NK-92 (cell line): ENCODE results near the gene CDKL5.

Experiments
- DNase-seq: peaks from one replicate; lab custom pipeline; 2025; ENCODE audit not compliant: unreplicated experiment; lab: John Stamatoyannopoulos, UW

Gene CDKL5

DNA sequence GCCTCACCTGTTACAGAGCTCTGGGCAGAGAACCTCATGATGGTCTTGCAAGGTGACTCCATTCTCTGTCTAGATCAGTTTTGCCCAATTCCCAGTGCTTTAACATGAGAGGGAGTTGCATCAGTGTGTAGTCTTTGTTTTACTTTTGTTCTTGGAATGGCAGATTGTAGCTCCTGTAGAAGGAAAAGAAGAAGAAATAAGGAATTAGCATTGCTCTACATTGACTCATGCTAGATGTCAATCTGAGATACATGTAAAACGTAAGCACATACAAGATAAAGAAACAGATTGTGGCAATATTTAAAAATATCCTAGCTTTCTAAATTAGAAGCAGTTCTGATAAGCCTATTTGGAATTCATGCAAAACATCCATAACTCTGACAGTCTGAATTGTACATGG is 266.0 kb downstream of the CDKL5 start:
- DNase-seq: no peak

DNA sequence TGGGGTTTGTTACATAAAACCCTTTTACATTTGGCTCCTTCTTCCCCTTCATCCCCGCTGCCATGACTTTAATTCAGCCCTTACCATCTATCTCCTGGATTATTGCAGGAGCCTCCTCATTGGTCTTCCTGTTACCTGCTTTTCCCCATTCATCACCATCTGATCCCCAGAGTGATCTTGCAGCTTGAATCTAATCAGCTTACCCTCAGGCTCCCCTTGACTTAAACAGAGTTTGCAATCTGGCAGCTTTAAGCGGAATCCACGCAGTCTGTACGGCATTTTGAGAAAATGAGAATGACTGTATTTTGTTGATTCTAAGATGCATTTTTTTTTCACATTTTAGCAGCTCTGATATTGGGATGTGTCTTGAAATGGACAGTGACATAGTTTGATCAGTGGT is 267.1 kb downstream of the CDKL5 start:
- no peak for DNase-seq

DNA sequence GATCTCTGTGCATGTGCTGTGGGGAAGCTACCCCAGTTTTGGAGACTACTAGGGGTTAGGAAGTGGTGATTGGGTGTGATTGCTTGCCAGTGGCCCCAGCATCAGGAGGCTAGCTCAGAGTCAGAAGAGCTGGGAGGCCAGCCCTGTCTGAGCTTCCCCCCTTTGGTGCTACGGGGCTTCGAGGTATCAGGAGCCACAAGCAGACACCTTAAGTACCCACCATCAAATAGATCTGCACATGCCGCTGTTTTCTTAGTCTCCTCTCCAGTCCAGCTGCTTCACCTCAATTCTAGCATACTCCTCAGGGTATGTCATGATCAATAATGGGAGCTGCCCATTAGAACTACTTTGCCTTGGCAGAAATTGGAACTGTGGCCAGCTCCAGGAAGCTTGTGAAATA is 271.2 kb downstream of the CDKL5 start:
- no peak for DNase-seq

DNA sequence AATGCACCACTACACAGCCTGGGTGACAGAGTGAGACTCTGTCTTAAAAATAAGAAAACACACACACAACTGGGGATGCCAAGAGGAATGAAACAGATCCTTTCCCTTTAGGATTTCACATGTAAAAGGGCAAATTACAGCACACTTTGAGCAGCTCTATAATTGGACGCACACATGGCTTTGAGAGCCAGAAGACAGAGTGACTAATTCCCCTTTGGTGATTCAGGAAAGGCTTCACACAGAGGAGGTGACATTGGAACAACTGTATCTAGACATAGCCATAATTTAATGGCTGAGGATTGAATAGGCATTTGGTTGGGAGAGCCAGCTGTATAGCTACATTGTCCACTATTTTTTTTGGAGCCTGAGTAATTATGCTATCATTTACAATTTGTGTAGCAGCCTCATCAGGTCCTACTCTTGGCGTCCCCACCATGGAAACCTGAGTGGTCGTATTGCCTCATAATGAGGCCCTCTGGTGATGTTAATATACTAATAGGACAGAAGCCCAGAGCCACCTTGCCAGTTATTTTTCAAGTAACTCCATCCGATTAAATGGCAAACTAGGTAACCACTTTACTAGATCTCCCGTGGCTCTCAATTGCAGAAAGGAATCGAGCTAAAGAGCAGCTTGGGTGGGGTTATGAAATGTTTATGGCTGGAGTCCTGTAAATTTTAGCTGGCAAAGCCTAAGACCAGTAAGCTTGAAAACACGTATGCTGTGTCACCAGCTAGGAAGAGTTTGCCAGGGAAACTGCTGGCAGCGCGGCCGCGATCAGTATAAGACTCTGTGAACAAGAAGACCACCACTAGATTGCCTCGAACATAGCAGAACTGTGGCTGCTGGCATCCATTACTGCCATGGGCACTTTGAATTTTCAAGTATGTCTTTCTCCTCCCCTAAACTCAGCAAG is 273.6 kb downstream of the CDKL5 start:
- no peak for DNase-seq

DNA sequence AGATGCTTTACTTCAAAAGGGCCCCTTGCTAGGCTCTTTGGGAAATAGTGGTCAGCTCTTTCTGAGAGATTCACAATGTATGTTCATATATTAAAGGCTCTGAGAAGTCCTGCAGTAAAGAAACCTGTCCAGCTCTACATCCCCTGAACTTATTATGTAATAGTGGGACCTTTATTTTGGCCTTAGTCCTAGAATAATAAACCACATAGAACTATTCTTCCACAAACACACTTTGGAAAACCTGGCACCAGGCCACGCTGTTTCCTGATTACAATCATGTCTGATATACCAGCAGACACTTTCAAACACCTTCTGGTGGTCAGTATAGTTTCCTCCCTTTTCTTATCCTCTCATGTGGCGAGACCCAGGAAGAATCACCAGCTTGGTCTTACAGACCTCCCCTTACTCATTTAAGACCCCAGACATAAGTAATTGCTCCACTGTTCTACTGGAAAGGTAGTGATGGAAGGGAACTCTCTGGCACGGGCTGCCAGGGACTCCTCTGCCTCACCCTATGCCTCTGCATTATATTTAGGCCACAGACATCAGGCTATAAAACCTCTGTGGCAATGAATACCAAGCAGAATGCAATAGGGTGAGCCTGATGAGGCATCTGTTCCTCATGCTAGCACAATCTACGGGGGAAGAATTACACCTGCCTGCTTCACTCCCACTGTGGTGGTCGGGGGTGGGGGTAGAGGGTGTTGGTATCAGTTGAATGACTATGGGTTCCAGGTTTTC is 276.4 kb downstream of the CDKL5 start:
- DNase-seq: no peak

DNA sequence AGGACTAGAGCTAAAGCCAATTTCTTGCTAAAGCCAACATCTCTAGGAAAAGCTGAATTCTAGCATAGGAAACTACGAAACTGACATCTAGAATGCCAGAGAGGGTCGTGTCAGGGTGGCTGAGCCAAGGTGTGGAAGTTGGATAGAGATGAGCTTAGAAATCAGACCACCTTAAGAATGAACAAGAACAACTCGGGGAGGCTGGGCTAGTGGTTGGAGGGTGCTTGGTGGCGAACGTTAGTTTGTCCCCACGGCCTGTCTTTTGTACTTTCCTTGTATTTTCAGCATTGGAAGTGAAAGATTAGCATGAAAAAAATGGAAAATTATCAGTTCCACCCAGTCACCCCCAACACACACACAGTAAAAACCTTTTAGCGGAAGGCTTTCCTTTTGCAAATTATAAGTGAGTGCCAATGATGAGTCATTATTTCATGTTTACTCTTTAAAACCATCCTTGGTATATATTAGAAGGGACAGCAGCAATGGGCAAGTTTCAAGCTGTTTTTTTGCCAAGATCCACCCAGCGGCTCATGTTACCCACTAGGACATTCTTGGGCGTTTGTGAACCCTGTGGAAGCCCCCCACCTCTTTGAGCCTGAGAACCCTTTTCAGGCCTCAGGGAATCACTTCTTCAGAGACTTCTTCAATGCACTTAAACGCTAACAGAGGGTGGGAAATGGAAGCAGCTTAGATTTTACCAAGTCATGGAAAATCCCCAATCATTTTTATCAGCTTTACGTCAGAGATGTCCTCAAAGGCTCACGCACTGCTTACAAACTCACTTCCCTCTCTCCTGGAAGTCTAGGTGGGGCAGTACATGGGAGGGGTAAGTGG is 277.2 kb downstream of the CDKL5 start:
- DNase-seq: no peak
